ENCODE measurements around the gene ATP5ME.

The ATP5ME gene

DNA sequence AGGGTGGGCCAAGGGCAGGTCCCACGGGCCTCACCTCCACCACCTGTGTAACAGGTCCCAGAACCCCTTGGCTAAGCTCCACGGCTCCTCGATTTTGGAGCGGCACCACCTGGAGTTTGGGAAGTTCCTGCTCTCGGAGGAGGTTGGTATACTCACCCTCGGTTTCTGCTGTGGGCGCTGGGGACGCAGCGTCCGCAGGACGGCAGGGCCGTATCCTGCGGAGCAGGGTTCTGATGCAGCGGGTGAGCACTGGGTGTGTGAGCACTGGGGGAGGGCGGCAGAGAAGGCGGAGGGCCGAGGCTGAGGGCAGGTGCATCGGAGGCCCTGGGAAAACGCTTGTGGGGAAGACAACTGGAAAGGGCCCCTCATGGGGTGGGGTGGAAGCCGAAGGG, 11.0 kb downstream of the ATP5ME start:
- H3K9me3 Mint-ChIP-seq = peaks cover 11% of the 10 kb centered on the region
- DNase-seq = no peak
- H3K27me3 Mint-ChIP-seq = no peaks in the 10 kb centered on the region
- H3K27ac Mint-ChIP-seq = peak overlapping the region; percentile 62
- peak overlapping the region; percentile 77 for H3K4me3 Mint-ChIP-seq
- H3K4me1 Mint-ChIP-seq = peaks cover 15% of the 10 kb centered on the region
- peaks cover 11% of the 10 kb centered on the region for H3K36me3 Mint-ChIP-seq
- CTCF ChIA-PET = interaction anchor here (3.3 kb wide), 1 partner anchor 11 kb away, joined by 9 read pairs; the partner anchor contains the start of genes ATP5ME and MYL5

DNA sequence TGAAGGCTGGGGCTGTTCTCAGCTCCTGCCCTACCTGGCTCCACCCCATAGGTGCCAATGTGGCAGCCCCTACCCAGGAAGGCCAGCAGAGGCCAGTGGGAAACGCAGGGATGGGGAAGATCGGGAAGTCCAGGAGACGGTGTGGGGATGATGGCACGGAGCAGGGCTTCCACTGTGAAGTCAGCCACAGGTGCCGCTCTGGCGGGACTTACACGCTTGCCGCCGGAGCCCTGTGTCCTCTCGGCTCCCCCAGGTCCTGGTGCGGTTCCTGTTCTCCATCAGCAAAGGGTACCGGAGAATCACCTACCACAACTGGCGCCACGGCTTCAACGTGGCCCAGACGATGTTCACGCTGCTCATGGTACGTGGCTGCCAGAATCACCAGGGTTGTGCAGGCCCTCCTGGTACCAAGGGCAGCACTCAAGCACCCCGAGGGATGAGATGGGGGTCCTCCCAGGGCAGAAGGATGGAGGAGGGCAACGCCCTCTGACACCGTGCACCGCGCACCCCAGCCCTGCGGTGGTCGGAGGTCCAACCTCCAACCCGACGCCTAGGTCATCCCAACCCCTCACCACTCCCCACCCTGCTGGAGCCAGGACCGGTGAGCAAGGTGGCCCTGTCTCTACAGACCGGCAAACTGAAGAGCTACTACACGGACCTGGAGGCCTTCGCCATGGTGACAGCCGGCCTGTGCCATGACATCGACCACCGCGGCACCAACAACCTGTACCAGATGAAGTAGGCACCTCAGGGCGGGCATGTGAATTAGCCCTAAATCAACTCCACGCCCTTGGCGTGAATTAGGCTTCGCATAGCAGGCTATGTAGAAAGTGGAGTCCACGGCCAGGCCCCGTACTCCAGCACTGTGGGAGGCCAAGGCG, 12.0 kb downstream of the ATP5ME start:
- Mint-ChIP-seq H3K27ac (no peak overlapping the region), H3K4me3 (peak overlapping the region; percentile 77), H3K9me3 (peaks cover 11% of the 10 kb centered on the region), H3K4me1 (peaks cover 15% of the 10 kb centered on the region), H3K27me3 (no peaks in the 10 kb centered on the region), H3K36me3 (peaks cover 11% of the 10 kb centered on the region)
- DNase-seq = peak; percentile 17
- CTCF ChIA-PET = interaction anchor here (3.3 kb wide), 1 partner anchor 12 kb away, joined by 9 read pairs; the partner anchor contains the start of genes ATP5ME and MYL5

DNA sequence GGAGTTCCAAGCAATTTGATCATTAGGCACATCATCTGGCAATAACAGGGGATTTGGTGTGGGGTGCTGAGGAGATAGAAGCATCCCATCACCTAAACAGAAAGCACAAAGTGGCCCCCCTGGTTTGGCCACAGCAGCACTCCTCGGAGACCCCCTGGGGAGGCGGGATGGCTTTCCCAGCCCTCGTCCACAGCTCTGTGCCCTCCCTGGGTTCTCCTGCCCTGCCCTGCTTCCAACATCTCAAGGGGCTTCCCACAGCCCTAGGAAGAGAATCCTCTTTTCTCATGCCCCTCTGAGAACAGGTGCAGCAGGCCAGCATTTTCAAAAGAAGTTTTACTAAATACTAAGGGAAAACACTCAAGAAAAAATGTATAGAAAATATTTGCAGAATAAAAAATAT, 12.8 kb downstream of the ATP5ME start:
- peaks cover 15% of the 10 kb centered on the region for H3K4me1 Mint-ChIP-seq
- peaks cover 11% of the 10 kb centered on the region for H3K9me3 Mint-ChIP-seq
- DNase-seq = no peak
- no peak overlapping the region for H3K27ac Mint-ChIP-seq
- peaks cover 12% of the 10 kb centered on the region for H3K36me3 Mint-ChIP-seq
- CTCF ChIA-PET = no interaction called here
- no peaks in the 10 kb centered on the region for H3K27me3 Mint-ChIP-seq
- no peak overlapping the region for H3K4me3 Mint-ChIP-seq

DNA sequence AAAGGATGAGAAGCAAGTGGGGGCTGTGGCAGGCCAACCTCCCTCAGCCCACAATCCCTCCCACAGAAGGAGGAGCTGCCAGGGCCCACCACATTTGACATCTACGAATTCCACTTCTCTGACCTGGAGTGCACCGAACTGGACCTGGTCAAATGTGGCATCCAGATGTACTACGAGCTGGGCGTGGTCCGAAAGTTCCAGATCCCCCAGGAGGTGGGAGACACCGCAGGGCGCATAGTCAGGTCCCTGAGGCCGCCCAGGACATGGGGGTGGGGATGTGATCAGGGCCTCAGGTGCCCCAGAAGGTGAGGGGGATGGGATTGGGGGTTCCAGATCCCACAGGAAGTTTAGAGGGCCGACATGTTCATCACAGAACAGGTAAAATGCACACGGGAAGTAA, 13.7 kb downstream of the ATP5ME start:
- Mint-ChIP-seq H3K4me1 (peaks cover 15% of the 10 kb centered on the region), H3K4me3 (no peak overlapping the region)

DNA sequence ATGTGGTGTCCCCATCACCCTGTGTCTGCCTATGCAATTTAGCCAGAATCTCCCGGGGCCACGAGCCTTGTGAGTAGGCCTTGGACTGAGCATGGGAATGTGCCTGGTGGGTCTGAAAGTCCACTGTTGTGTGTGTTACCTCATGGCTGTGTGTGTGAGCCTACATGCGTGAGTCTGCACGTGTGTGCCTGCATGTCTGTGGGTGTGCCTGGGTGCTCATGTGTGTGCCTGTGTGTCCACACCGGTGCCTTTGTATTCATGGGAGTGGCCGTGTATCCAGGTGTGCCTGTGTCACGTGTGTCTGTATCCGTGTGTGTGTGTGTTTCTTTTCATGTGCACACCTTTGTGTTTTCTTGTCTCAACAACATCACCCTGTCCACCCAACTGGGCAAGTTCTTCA, 14.2 kb downstream of the ATP5ME start:
- Mint-ChIP-seq H3K9me3 (peaks cover 11% of the 10 kb centered on the region), H3K27me3 (no peaks in the 10 kb centered on the region), H3K27ac (no peak overlapping the region), H3K36me3 (peaks cover 12% of the 10 kb centered on the region), H3K4me1 (peaks cover 15% of the 10 kb centered on the region), H3K4me3 (peak overlapping the region; percentile 13)
- DNase-seq = peak; percentile 15
- CTCF ChIA-PET = no interaction called here

More for the DNA sequence above, 13.7 kb downstream of the ATP5ME start:
- no peak overlapping the region for H3K27ac Mint-ChIP-seq
- CTCF ChIA-PET = no interaction called here
- no peaks in the 10 kb centered on the region for H3K27me3 Mint-ChIP-seq
- DNase-seq = no peak
- peaks cover 12% of the 10 kb centered on the region for H3K36me3 Mint-ChIP-seq
- H3K9me3 Mint-ChIP-seq = peaks cover 11% of the 10 kb centered on the region

DNA sequence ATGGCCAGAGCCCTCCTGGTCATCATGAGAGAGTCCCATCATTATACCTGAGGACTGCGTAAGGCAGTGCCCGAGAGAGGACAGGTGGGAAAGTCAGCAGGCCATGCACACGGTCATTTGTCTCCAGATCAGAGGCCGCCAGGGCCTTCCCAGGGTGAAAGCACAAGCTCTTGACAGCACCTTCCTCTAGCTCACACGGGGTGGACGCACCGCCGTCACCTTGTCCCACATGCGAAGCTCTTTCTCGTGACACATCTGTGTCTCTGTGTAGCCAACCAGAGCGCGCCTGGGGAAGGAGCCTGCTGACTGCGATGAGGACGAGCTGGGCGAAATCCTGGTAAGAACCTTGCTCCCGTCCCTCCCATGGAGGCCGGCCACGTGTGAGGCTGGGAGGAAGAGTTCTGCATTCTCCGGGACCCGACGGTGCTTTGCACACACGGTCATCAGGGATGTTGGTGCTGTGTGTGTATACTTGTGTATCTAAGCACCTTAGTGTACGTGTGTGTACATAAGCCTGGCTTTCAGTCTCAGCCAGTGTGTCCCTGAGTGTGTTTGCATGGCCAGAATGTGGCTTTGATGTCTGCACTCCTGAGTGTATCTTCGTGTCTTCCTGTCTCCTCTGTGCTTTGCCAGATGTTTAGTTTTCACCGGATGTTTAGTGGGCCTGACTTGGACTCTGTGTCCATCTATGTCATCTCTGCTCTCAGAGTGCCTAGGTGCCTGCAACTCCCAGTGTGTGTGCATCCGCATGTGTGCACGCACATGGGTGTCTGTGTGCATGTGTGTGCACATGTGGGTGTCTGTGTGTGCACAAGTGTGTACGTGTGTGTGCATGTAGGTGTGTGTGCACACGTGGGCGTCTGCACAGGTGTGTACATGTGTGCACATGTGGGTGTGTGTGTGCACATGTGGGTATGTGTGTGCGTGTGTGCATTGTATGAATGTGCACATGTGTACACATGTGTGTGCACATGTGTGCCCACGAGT, 15.1 kb downstream of the ATP5ME start:
- H3K4me3 Mint-ChIP-seq = no peak overlapping the region
- H3K27ac Mint-ChIP-seq = no peak overlapping the region
- CTCF ChIA-PET = no interaction called here
- peaks cover 11% of the 10 kb centered on the region for H3K9me3 Mint-ChIP-seq
- peaks cover 7% of the 10 kb centered on the region for H3K4me1 Mint-ChIP-seq
- peak; percentile 18 for DNase-seq
- peaks cover 11% of the 10 kb centered on the region for H3K36me3 Mint-ChIP-seq
- no peaks in the 10 kb centered on the region for H3K27me3 Mint-ChIP-seq

DNA sequence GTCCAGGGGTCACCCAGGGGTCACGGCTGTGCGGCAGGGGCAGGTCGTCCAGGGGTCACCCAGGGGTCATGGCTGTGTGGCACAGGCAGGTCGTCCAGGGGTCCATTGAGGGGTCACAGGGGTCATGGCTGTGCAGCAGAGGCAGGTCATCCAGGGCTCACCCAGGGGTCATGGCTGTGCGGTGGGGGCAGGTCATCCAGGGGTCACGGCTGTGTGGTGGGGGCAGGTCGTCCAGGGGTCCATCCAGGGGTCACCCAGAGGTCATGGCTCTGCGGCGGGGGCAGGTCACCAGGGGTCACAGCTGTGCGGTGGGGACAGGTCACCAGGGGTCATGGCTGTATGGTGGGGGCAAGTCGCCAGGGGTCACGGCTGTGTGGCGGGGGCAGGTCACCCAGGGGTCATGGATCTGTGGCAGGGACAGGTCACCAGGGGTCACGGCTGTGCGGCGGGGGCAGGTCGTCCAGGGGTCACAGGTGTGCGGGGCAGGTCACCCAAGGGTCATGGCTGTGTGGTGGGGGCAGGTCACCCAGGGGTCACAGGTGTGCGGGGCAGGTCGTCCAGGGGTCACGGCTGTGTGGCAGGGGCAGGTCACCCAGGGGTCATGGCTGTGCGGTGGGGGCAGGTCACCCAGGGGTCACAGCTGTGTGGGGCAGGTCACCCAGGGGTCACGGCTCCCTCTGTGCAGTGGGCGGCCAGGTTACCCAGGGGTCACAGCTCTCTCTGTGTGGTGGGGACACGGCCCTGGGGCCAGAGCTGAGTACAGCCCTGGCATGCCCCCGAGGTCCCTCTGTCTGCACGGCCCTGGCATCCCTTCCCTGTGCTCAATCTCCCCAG, 16.0 kb downstream of the ATP5ME start:
- peaks cover 11% of the 10 kb centered on the region for H3K9me3 Mint-ChIP-seq
- CTCF ChIA-PET = no interaction called here

DNA sequence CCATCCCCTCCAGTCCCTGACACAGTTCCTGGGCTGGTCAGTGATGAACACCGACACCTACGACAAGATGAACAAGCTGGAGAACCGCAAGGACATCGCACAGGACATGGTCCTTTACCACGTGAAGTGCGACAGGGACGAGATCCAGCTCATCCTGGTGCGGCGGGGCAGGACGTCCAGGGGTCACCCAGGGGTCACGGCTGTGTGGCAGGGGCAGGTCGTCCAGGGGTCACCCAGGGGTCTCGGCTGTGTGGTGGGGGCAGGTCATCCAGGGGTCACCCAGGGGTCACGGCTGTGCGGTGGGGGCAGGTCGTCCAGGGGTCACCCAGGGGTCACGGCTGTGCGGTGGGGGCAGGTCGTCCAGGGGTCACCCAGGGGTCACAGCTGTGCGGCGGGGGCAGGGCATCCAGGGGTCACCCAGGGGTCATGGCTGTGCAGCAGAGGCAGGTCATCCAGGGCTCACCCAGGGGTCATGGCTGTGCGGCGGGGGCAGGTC, 16.7 kb downstream of the ATP5ME start:
- no peak for DNase-seq
- no peak overlapping the region for H3K4me3 Mint-ChIP-seq
- no peak overlapping the region for H3K27ac Mint-ChIP-seq
- CTCF ChIA-PET = no interaction called here
- peaks cover 11% of the 10 kb centered on the region for H3K36me3 Mint-ChIP-seq
- no peaks in the 10 kb centered on the region for H3K27me3 Mint-ChIP-seq
- peaks cover 11% of the 10 kb centered on the region for H3K9me3 Mint-ChIP-seq
- peaks cover 2% of the 10 kb centered on the region for H3K4me1 Mint-ChIP-seq

More for the DNA sequence above, 16.0 kb downstream of the ATP5ME start:
- no peaks in the 10 kb centered on the region for H3K27me3 Mint-ChIP-seq
- no peak overlapping the region for H3K4me3 Mint-ChIP-seq
- H3K36me3 Mint-ChIP-seq = peaks cover 11% of the 10 kb centered on the region
- peak; percentile 19 for DNase-seq
- H3K27ac Mint-ChIP-seq = no peak overlapping the region
- H3K4me1 Mint-ChIP-seq = peaks cover 6% of the 10 kb centered on the region

DNA sequence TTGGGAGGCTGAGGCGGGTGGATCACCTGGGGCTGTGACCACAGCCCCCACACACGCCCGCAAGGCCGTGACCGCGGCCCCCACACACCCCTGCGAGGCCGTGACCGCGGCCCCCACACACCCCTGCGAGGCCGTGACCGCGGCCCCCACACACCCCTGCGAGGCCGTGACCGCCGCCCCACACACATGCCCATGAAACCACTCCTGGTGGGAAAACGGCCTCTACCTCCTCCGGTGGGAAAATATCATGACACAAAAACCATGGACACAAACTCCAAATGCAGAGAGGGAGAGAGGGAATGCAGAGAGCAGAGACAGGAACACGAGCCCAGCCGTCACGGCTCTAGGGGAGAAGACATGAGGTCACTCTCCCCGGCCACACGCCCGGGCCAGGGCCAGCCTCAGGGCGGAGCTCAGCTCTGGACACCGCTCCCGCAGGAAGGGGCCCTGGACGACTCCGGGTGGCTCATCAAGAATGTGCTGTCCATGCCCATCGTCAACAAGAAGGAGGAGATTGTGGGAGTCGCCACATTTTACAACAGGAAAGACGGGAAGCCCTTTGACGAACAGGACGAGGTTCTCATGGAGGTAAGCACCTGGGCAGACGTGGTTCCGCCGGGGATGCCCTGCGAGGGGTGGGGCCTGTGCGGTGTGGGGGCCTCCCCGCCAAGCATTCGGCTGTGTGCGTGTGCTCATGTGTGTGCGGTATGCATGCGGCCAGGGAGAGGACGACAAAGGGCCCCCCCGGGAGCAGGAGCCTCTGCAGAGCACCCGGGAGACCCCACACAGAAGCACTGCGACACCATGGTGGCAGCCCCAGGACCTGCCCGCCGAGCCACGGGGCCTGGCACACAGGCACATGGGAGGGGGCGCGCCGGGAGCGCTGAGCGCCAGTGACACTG, 17.4 kb downstream of the ATP5ME start:
- peaks cover 7% of the 10 kb centered on the region for H3K27me3 Mint-ChIP-seq
- no peaks in the 10 kb centered on the region for H3K4me1 Mint-ChIP-seq
- H3K36me3 Mint-ChIP-seq = peaks cover 11% of the 10 kb centered on the region
- DNase-seq = no peak
- CTCF ChIA-PET = no interaction called here
- H3K9me3 Mint-ChIP-seq = peaks cover 11% of the 10 kb centered on the region
- H3K27ac Mint-ChIP-seq = peak overlapping the region; percentile 74
- no peak overlapping the region for H3K4me3 Mint-ChIP-seq

DNA sequence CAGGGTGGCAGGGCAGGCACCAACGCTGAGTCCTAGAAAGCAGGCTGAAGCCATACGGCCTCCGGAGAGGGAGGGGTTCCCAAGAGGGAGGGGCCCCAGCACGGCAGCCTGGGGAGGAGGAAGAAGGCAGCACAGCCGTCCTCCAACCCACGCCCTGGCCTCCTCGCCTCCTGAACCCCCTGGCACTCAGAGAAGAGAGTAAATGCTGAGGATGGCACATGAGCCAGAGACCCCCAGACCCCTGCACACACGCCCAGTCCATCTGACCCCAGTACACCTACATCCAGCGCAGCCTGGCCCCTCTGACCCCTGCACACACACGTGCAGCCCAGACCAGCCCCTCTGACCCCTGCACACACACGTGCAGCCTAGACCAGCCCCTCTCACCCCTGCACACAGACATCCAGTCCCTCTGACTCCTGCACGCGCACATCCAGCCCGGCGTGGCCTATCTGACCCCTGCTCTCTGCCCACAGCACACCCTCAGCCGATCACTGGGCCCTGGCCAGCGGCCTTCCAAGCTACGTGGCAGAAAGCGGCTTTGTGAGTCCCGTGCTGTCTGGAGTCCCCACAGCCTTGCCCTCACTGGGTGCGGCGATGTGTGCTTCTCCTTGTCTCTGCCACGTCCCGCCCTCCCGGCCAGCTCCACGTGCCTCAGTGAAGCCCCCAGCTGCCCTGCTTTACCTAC, 18.5 kb downstream of the ATP5ME start:
- H3K27ac Mint-ChIP-seq = no peak overlapping the region
- H3K27me3 Mint-ChIP-seq = peaks cover 15% of the 10 kb centered on the region
- H3K36me3 Mint-ChIP-seq = peaks cover 9% of the 10 kb centered on the region
- CTCF ChIA-PET = no interaction called here
- no peaks in the 10 kb centered on the region for H3K4me1 Mint-ChIP-seq
- H3K9me3 Mint-ChIP-seq = peaks cover 11% of the 10 kb centered on the region
- DNase-seq = no peak
- no peak overlapping the region for H3K4me3 Mint-ChIP-seq

DNA sequence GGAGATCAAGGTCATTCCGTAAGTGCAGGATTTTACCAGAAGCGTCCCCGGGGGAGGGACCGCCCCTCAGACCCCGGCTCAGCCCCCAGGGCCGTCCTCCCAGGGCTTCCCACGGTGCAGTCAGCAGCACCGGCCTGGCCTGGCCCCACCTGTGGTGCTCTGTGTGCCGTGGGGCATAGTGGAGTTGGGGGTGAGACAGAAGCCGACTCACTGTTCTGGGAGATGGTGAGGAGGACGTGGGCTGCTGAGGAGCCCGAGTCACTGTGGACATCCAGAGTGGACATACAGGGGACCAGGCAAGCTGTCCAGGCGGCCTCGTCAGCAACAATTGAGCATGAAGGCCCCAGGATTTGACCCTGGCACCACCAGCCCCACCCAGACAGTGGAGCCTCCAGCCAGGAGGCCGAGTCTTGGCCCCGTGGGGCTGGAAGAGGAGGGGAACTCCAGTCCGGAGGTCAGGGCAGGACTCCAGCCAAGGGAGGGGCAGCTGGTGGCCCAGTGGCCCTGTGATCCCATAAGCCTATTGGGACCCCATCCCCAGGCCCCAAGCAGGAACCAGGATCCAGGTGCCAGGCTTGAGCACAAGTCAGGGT, 19.1 kb downstream of the ATP5ME start:
- CTCF ChIA-PET = no interaction called here
- peaks cover 7% of the 10 kb centered on the region for H3K36me3 Mint-ChIP-seq
- H3K27ac Mint-ChIP-seq = no peak overlapping the region
- peaks cover 18% of the 10 kb centered on the region for H3K27me3 Mint-ChIP-seq
- no peaks in the 10 kb centered on the region for H3K4me1 Mint-ChIP-seq
- DNase-seq = no peak
- H3K9me3 Mint-ChIP-seq = peaks cover 8% of the 10 kb centered on the region
- no peak overlapping the region for H3K4me3 Mint-ChIP-seq

DNA sequence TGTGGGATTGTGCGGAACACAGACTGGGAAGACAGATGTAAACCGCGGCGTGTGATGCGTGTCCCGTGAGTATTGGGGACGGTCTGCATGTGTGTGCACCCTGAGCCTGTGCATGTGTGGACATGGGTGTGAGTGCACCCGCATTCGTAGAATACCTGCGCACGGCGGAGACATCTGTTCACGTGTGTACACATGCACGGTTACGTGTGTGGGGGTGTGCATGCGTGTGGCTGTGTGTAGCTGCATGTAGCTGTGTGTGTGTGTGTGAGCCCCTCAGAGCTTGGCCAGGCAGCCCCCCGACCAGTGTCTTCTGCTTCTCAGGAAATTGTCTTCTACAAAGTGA, 19.6 kb downstream of the ATP5ME start:
- H3K36me3 Mint-ChIP-seq = peaks cover 5% of the 10 kb centered on the region
- no peak for DNase-seq
- H3K4me3 Mint-ChIP-seq = no peak overlapping the region
- peaks cover 5% of the 10 kb centered on the region for H3K9me3 Mint-ChIP-seq
- no peaks in the 10 kb centered on the region for H3K4me1 Mint-ChIP-seq
- CTCF ChIA-PET = no interaction called here
- H3K27me3 Mint-ChIP-seq = peaks cover 18% of the 10 kb centered on the region
- H3K27ac Mint-ChIP-seq = no peak overlapping the region
